ENCODE results near the gene IGFLR1. TPM values are rescaled to one million over a fixed set of nuclear protein-coding genes. Genes with fewer than 3 reads are reported as not detected.

IGFLR1 gene
- polyA plus RNA-seq, 2 of the 4 experiments (the other 2 are of a cell fraction) = 6.4 to 14.4 TPM

- TF ChIP-seq FOSL2 (IDR thresholded peaks at IDR 0.05) (no peak), FOSL2 (CRISPR knock-in tag; IDR thresholded peaks at IDR 0.05) (no peak), REST (IDR thresholded peaks at IDR 0.05) (no peak), MYC (IDR thresholded peaks at IDR 0.05; ENCODE audit: borderline replicate concordance, low read length) (no peak)
- TF ChIP-seq, protein P1, sequence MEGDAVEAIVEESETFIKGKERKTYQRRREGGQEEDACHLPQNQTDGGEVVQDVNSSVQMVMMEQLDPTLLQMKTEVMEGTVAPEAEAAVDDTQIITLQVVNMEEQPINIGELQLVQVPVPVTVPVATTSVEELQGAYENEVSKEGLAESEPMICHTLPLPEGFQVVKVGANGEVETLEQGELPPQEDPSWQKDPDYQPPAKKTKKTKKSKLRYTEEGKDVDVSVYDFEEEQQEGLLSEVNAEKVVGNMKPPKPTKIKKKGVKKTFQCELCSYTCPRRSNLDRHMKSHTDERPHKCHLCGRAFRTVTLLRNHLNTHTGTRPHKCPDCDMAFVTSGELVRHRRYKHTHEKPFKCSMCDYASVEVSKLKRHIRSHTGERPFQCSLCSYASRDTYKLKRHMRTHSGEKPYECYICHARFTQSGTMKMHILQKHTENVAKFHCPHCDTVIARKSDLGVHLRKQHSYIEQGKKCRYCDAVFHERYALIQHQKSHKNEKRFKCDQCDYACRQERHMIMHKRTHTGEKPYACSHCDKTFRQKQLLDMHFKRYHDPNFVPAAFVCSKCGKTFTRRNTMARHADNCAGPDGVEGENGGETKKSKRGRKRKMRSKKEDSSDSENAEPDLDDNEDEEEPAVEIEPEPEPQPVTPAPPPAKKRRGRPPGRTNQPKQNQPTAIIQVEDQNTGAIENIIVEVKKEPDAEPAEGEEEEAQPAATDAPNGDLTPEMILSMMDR (IDR thresholded peaks at IDR 0.05) = no peak
- CTCF ChIA-PET = interaction anchor here (0.8 to 3.3 kb wide), 10 partner anchors 11 to 155 kb away, joined by 4 to 23 read pairs (median 5); partner anchors contain the start of gene HSPB6
- H3K27ac ChIP-seq = no peak overlapping the region
- DNase-seq (ENCODE audit: low read depth in 1 of 2, low spot score in 1 of 2) (no peak), ATAC-seq (no peak), FAIRE-seq (no peak)
- peaks cover 31% of the 10 kb centered on the region for H3K4me1 ChIP-seq
- no peaks in the 10 kb centered on the region for H3K9me3 ChIP-seq
- POLR2A ChIA-PET = no interaction called here
- WGBS (ENCODE audit: missing lambda C conversion rate) = 77% methylated on average over 19 of the region's 19 CpGs
- H3K4me2 ChIP-seq = no peak overlapping the region
- H3K4me3 ChIP-seq = no peak overlapping the region
Observed at GRCh38 chr19:35777086-35777841, 35.0 kb upstream of the IGFLR1 start.

GRCh38 chr19:35776102-35776788 lies 34.0 kb upstream of the IGFLR1 start:
- WGBS (ENCODE audit: missing lambda C conversion rate) = 85% methylated on average over 12 of the region's 13 CpGs
- no peak for DNase-seq (ENCODE audit: low read depth in 1 of 2, low spot score in 1 of 2)
- Histone ChIP-seq H3K4me3 (peak overlapping the region; percentile 62), H3K4me2 (peak overlapping the region; percentile 96), H3K27ac (peak overlapping the region; percentile 47 to 81), H3K4me1 (peaks cover 31% of the 10 kb centered on the region), H3K9me3 (no peaks in the 10 kb centered on the region)
- no peak for TF ChIP-seq ESRRA (IDR thresholded peaks at IDR 0.05; ENCODE audit: borderline replicate concordance, low read length)
- no peak for TF ChIP-seq RCOR1 (IDR thresholded peaks at IDR 0.05; ENCODE audit: low read depth, low read length)
- no peak for TF ChIP-seq KDM5A (IDR thresholded peaks at IDR 0.05)
- no peak for TF ChIP-seq ZSCAN20 (CRISPR knock-in tag; IDR thresholded peaks at IDR 0.05)
- no peak for TF ChIP-seq CHD2 (IDR thresholded peaks at IDR 0.05; ENCODE audit: low read length, partially characterized antibody)
- TF ChIP-seq, protein P2, sequence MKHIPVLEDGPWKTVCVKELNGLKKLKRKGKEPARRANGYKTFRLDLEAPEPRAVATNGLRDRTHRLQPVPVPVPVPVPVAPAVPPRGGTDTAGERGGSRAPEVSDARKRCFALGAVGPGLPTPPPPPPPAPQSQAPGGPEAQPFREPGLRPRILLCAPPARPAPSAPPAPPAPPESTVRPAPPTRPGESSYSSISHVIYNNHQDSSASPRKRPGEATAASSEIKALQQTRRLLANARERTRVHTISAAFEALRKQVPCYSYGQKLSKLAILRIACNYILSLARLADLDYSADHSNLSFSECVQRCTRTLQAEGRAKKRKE (CRISPR knock-in tag; IDR thresholded peaks at IDR 0.05; ENCODE audit: low read depth) = no peak
- ATAC-seq = peak in 1 of 2 experiments; percentile 1; a peak in 1 of 6 replicates
- CTCF ChIA-PET = interaction anchor here (0.6 to 3.3 kb wide), 11 partner anchors 10 to 312 kb away, joined by 3 to 23 read pairs (median 4); partner anchors contain the start of gene HSPB6
- FAIRE-seq = no peak
- POLR2A ChIA-PET = no interaction called here
